Urinary bladder (tissue), 4 donors: ENCODE measurements around the gene TERF2IP. TPM values are rescaled to one million over a fixed set of nuclear protein-coding genes. Genes with fewer than 3 reads are reported as not detected.

Experiments used
- DNase-seq: peaks from one replicate; pipeline ENCODE4 v3.0.0-alpha.2; 2015; ENCODE audit errors: extremely low spot score
- H3K27ac ChIP-seq: one replicate; pipeline ENCODE4 v1.5.1; 2013; ENCODE audit warnings: low read depth, mild to moderate bottlenecking, moderate library complexity
- H3K36me3 ChIP-seq: one replicate; pipeline ENCODE4 v1.6.1; 2013; ENCODE audit warnings: mild to moderate bottlenecking, moderate library complexity; ENCODE audit not compliant: insufficient read depth
- H3K4me1 ChIP-seq: one replicate; pipeline ENCODE4 v1.6.1; 2013; ENCODE audit warnings: mild to moderate bottlenecking, moderate library complexity; ENCODE audit not compliant: insufficient read depth
- H3K4me3 ChIP-seq: one replicate; pipeline ENCODE4 v1.5.1; 2013; ENCODE audit warnings: low read depth, low read length
- WGBS: extraction: QIAGEN DNeasy Blood & Tissue Kit; methylation state at CpG from one replicate; pipeline ENCODE4 v1.1.7; 2013; 5-methylcytosine and 5-hydroxymethylcytosine counted together
- polyA plus RNA-seq: library from polyadenylated mRNA; stranded (reverse); fragments of 200-250 nt; gene quantifications from one replicate; pipeline ENCODE4 v1.2.3, GENCODE V29; 2013
- total RNA-seq: library from RNA; depleted of rRNA; stranded (reverse); fragments of >200 nt; gene quantifications from one replicate; pipeline ENCODE4 v1.2.3, GENCODE V29; 2014
- donor health status: healthy with polysubstance abuse.
- donor health status: healthy.

Gene TERF2IP
- total and polyA plus RNA-seq, 2 donors: 39.1 to 67.7 TPM

- no peak overlapping the region for H3K4me3 ChIP-seq
- no peak for DNase-seq
- peaks cover 3% of the 10 kb centered on the region for H3K36me3 ChIP-seq
- no peak overlapping the region for H3K27ac ChIP-seq
- H3K4me1 ChIP-seq: no peaks in the 10 kb centered on the region
- WGBS: 32% methylated on average over 1 of the region's 1 CpG
These were observed 6.3 kb downstream of the TERF2IP start for GRCh38 chr16:75653922-75654321.

DNA sequence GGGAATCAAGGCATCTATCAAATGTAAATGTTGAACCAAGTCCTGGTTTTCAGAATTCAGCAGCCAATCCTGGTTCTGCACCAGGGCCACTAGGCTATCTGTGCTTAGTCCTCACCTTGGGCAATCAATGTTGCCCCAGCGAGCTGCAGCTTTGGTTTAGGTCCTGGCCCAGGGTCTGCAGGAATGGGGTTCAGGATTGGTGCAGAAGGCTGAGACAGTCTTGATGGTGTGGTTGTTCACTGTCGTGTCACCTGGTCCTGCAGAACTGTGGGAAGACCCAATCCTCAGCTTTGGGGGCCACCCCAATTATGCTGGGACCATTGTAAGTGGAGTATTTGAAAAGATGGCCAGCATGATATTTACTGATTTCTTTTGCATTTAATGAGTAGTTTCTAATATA, 10.6 kb downstream of the TERF2IP start:
- no peak overlapping the region for H3K4me3 ChIP-seq
- H3K36me3 ChIP-seq: peaks cover 3% of the 10 kb centered on the region
- no peak for DNase-seq
- WGBS: 91% methylated on average over 2 of the region's 2 CpGs
- H3K27ac ChIP-seq: no peak overlapping the region
- H3K4me1 ChIP-seq: no peaks in the 10 kb centered on the region

DNA sequence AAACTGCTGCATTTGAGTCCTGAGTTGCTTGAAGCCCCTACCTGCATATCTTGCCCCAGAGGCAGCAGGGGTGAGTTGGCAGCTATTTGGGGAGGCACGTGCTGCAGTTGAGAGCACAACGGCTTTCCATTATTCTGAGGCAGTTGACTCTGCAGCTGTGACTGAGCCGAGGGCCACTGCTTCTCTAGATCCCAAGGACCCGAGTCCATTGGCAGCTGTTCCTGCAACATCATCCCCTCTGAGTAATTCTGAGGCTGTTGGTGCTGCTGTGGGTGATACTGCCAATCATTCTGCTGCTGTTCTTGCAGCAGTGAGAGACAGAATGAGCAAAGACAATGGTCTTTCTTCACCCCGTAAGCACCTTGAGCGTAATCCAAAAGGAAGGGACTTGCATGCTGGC, 12.7 kb downstream of the TERF2IP start:
- Histone ChIP-seq H3K4me3 (no peak overlapping the region), H3K36me3 (peaks cover 3% of the 10 kb centered on the region), H3K4me1 (no peaks in the 10 kb centered on the region), H3K27ac (no peak overlapping the region)
- 89% methylated on average over 6 of the region's 6 CpGs for WGBS
- no peak for DNase-seq

GRCh38 chr16:75660726-75661302, 13.2 kb downstream of the TERF2IP start:
- 75% methylated on average over 4 of the region's 4 CpGs for WGBS
- Histone ChIP-seq H3K27ac (no peak overlapping the region), H3K4me3 (no peak overlapping the region), H3K36me3 (peaks cover 1% of the 10 kb centered on the region), H3K4me1 (no peaks in the 10 kb centered on the region)
- DNase-seq: no peak

DNA sequence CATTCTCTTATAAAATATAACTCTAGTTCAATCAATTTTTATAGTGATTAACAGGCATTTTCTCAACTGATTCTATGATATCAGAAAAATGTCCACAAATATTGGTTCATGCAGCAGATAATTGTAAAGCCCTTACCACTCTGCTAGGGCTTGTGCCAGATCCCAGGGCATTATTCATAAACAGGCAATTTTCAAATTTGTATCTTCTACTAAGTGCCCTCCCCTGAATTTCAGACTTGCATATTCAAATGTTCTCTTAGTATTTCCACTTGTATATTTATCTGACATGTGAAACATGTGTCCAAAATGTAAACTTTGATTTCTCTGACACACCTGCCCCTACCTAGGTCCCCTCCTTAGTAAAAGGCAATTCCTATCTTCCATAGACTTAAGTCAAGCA, 19.9 kb downstream of the TERF2IP start:
- H3K27ac ChIP-seq: no peak overlapping the region
- DNase-seq: no peak
- H3K4me1 ChIP-seq: no peaks in the 10 kb centered on the region
- no peak overlapping the region for H3K4me3 ChIP-seq
- no peaks in the 10 kb centered on the region for H3K36me3 ChIP-seq

DNA sequence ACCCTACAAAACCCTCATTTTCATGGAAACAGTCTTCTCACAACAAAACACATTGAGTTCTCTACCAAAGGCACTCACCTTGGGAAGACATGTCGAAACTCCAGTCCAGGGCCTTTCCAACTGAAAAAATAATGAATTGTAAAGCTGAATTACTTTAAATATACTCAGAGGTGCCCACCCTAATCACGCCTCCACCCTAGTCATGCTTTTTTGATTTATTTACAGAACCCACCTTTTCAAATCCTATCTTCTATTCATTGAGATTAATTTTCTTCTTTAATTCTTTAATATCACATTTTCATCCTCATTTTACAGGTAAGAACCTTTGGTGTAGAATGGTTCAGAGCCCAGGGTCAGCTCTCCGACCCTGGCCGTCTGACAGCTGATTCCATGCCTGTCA, 29.3 kb downstream of the TERF2IP start, which contains the start of gene CPHXL2:
TSS of gene CPHXL2 (minus strand) at position 101 of the 400 bp plus-strand sequence. CDS start at position 91, 10 bp downstream.
- WGBS: 92% methylated on average over 4 of the region's 4 CpGs
- no peak within 1 kb of the TSS for H3K4me3 ChIP-seq

DNA sequence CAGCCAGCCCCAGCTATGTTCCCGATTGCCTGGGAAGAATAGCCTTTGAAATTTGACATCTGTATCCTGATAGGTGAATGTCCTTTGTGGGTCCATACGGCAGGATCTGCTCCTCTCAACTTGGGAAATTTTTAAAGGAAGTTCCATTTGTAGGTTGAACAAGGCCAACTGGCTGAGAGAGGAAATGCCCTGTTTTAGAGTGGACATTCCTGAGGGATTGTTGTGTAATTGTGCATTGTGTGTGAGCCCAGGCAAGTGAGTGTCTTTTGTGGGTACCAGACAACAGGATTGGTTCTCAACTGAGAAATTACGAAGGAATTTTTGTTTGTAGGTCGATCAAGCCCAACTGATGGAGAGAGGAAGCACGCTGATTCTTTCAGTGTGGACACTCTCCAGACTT, 31.8 kb downstream of the TERF2IP start:
- Histone ChIP-seq H3K4me3 (no peak overlapping the region), H3K36me3 (no peaks in the 10 kb centered on the region), H3K27ac (no peak overlapping the region), H3K4me1 (no peaks in the 10 kb centered on the region)
- 82% methylated on average over 5 of the region's 5 CpGs for WGBS
- DNase-seq: no peak

More for the DNA sequence above, 29.3 kb downstream of the TERF2IP start, which contains the start of gene CPHXL2:
- no peak for DNase-seq
- H3K4me1 ChIP-seq: no peaks in the 10 kb centered on the region
- no peaks in the 10 kb centered on the region for H3K36me3 ChIP-seq
- no peak within 1 kb of the TSS for H3K27ac ChIP-seq

- Histone ChIP-seq H3K27ac (no peak overlapping the region), H3K4me1 (no peaks in the 10 kb centered on the region), H3K4me3 (no peak overlapping the region), H3K36me3 (no peaks in the 10 kb centered on the region)
- 91% methylated on average over 14 of the region's 14 CpGs for WGBS
- DNase-seq: no peak
These were observed 34.7 kb downstream of the TERF2IP start for GRCh38 chr16:75682308-75682707.

- Histone ChIP-seq H3K4me1 (no peaks in the 10 kb centered on the region), H3K4me3 (no peak overlapping the region), H3K36me3 (no peaks in the 10 kb centered on the region), H3K27ac (no peak overlapping the region)
- DNase-seq: no peak
These were observed 39.8 kb downstream of the TERF2IP start for GRCh38 chr16:75687361-75687760.

DNA sequence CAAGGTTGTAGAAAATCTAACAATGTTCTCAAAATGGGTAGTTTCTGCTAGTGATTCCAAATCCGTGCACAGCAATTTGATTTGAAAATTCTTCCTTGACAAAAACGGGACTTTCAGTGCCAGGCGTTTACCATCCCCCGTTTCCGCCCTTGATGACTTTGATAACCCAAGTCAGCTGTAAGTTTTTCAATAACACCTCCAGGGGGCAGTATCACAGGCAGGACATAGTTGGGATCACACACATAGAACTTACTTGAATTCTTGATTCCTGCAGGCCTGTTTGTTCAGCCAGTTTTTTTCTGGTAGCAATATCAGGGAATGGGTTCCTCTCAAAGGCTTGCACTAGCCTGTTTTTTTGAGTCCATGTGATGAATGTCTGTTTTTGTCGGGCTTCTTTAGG, 48.1 kb downstream of the TERF2IP start:
- H3K4me1 ChIP-seq: no peaks in the 10 kb centered on the region
- no peak overlapping the region for H3K27ac ChIP-seq
- H3K36me3 ChIP-seq: no peaks in the 10 kb centered on the region
- WGBS: 81% methylated on average over 6 of the region's 6 CpGs
- H3K4me3 ChIP-seq: no peak overlapping the region
- DNase-seq: no peak

- WGBS: 90% methylated on average over 5 of the region's 5 CpGs
- Histone ChIP-seq H3K4me3 (no peak overlapping the region), H3K4me1 (no peaks in the 10 kb centered on the region), H3K36me3 (no peaks in the 10 kb centered on the region), H3K27ac (no peak overlapping the region)
- no peak for DNase-seq
These were observed 50.0 kb downstream of the TERF2IP start for GRCh38 chr16:75697571-75697970.

DNA sequence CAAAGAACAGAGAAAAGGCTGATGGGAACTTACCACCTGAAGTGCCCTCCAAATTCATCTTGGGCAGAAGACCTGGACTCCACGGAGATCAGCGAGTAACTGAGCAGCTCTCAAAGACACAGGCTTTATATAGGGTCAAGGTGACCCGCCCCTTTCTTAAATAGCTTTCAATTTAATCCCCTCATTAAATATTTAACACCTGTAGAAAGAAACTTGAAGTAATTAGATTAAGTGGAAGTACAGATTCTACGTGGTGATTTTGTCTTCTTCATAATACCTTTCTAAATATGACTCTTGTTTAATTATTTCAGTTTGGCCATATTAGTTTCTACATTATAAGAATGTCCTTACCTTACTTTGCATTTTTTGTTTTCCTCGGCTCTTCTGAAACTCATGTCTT, 53.8 kb downstream of the TERF2IP start, which contains the start of gene DUXB:
TSS of gene DUXB (minus strand) at position 101 of the 400 bp plus-strand sequence. CDS start at position 58, 43 bp downstream.
- 92% methylated on average over 5 of the region's 5 CpGs for WGBS
- no peak within 1 kb of the TSS for H3K4me3 ChIP-seq
- no peak for DNase-seq

GRCh38 chr16:75702242-75702641, 54.7 kb downstream of the TERF2IP start:
- Histone ChIP-seq H3K36me3 (no peaks in the 10 kb centered on the region), H3K4me1 (no peaks in the 10 kb centered on the region), H3K27ac (no peak overlapping the region), H3K4me3 (no peak overlapping the region)
- DNase-seq: no peak
- WGBS: 65% methylated on average over 2 of the region's 2 CpGs

More for the DNA sequence above, 53.8 kb downstream of the TERF2IP start, which contains the start of gene DUXB:
- Histone ChIP-seq H3K4me1 (no peaks in the 10 kb centered on the region), H3K36me3 (no peaks in the 10 kb centered on the region), H3K27ac (no peak within 1 kb of the TSS)

DNA sequence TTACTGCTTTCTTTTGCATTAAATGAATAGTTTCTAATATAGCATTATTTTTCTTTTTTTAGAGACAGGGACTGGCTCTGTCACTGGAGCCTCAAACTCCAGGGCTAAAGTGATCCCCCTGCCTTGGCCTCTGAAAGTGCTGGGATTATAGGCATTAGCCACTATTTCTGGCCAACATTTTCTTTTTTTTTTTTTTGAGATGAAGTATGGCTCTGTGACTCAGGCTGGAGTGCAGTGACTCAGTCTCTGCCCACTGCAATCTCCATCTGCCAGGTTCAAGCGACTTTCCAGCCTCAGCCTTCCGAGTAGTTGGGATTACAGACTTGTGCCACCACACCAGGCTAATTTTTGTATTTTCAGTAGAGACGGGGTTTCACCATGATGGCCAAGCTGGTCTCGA, 55.7 kb downstream of the TERF2IP start:
- WGBS: 87% methylated on average over 4 of the region's 4 CpGs

More for the DNA sequence above, 55.7 kb downstream of the TERF2IP start:
- Histone ChIP-seq H3K4me1 (no peaks in the 10 kb centered on the region), H3K36me3 (no peaks in the 10 kb centered on the region), H3K4me3 (no peak overlapping the region), H3K27ac (no peak overlapping the region)
- DNase-seq: no peak
